Measurements from ENCODE around the gene CDC42BPG. TPM values are rescaled to one million over a fixed set of nuclear protein-coding genes. Genes with fewer than 3 reads are reported as not detected.
A peak's percentile ranks its signal among the peaks of the same experiment; 100 is the strongest.

CDC42BPG gene
- total and polyA plus RNA-seq, 8 donors = 9.7 to 23.8 (median 13.2) TPM

- no peak for ATAC-seq
- no peaks in the 10 kb centered on the region for H3K27me3 ChIP-seq
- no peak overlapping the region for H3K4me3 ChIP-seq
- no peaks in the 10 kb centered on the region for H3K36me3 ChIP-seq
- intact Hi-C loops (cut with DNase I) = loop anchor here in 1 of 3 donors (10.0 kb wide), 1 partner anchor 101 kb away; no protein-coding TSS in a partner anchor
- no peak for FAIRE-seq
- peak in 2 of 6 donors; percentile 8 to 26 for DNase-seq
- no peaks in the 10 kb centered on the region for H3K9me3 ChIP-seq
- no peaks in the 10 kb centered on the region for H3K4me1 ChIP-seq
- no peak for TF ChIP-seq CTCF (IDR thresholded peaks at IDR 0.05)
- H3K27ac ChIP-seq = no peak overlapping the region
- WGBS, 2 donors = 82 to 83% methylated on average over 11 of the region's 11 CpGs
These were observed 50.9 kb downstream of the CDC42BPG start for GRCh38 chr11:64793271-64794160.

- H3K9me3 ChIP-seq = no peaks in the 10 kb centered on the region
- ATAC-seq (no peak), DNase-seq (peak in 1 of 6 donors; percentile 7), FAIRE-seq (no peak)
- no peak for TF ChIP-seq CTCF (IDR thresholded peaks at IDR 0.05)
- no peaks in the 10 kb centered on the region for H3K27me3 ChIP-seq
- intact Hi-C loops (cut with DNase I) = loop anchor here in 1 of 3 donors (10.0 kb wide), 1 partner anchor 102 kb away; no protein-coding TSS in a partner anchor
- H3K4me3 ChIP-seq = no peak overlapping the region
- H3K4me1 ChIP-seq = no peaks in the 10 kb centered on the region
- H3K36me3 ChIP-seq = no peaks in the 10 kb centered on the region
- H3K27ac ChIP-seq = no peak overlapping the region
- 96 to 97% methylated on average over 4 of the region's 4 CpGs for WGBS, 2 donors
These were observed 52.0 kb downstream of the CDC42BPG start for GRCh38 chr11:64792482-64792881.

GRCh38 chr11:64791781-64792291 is 52.6 kb downstream of the CDC42BPG start:
- no peak for ATAC-seq

GRCh38 chr11:64790205-64791095 is 54.0 kb downstream of the CDC42BPG start:
- H3K36me3 ChIP-seq = no peaks in the 10 kb centered on the region
- peak in 2 of 6 donors; percentile 23 to 50 for DNase-seq
- no peak overlapping the region for H3K4me3 ChIP-seq
- H3K27ac ChIP-seq = no peak overlapping the region
- H3K9me3 ChIP-seq = no peaks in the 10 kb centered on the region
- no peaks in the 10 kb centered on the region for H3K27me3 ChIP-seq
- no peak for FAIRE-seq
- no peak for ATAC-seq
- intact Hi-C loops (cut with DNase I) = loop anchor here in 1 of 3 donors (10.0 kb wide), 1 partner anchor 104 kb away; no protein-coding TSS in a partner anchor
- no peak for TF ChIP-seq CTCF (IDR thresholded peaks at IDR 0.05)
- H3K4me1 ChIP-seq = no peaks in the 10 kb centered on the region
- WGBS, 2 donors = 86 to 90% methylated on average over 25 of the region's 25 CpGs

More at GRCh38 chr11:64791781-64792291, 52.6 kb downstream of the CDC42BPG start:
- Histone ChIP-seq H3K4me3 (no peak overlapping the region), H3K36me3 (no peaks in the 10 kb centered on the region), H3K4me1 (no peaks in the 10 kb centered on the region), H3K27ac (no peak overlapping the region), H3K9me3 (no peaks in the 10 kb centered on the region), H3K27me3 (no peaks in the 10 kb centered on the region)
- 89 to 92% methylated on average over 14 of the region's 14 CpGs for WGBS, 2 donors
- TF ChIP-seq CTCF (IDR thresholded peaks at IDR 0.05) = no peak
- FAIRE-seq (no peak), DNase-seq (peak in 2 of 6 donors; percentile 35 to 70)
- intact Hi-C loops (cut with DNase I) = loop anchor here in 1 of 3 donors (10.0 kb wide), 1 partner anchor 103 kb away; no protein-coding TSS in a partner anchor
